CD4-positive, CD25-positive, alpha-beta regulatory T cell (primary cell): Measurements from ENCODE around the gene HINT2. TPM values are rescaled to one million over a fixed set of nuclear protein-coding genes. Genes with fewer than 3 reads are reported as not detected.

Experiments
- ATAC-seq, 2 donors: fragments of 150-1000 bp; cut with Tn5 transposase; one replicate each; pipeline ENCODE4 v1.10.0; 2021; ENCODE audit warnings: low read depth in 2 of 2, moderate number of reproducible peaks in 2 of 2, moderate library complexity in 1 of 2
- DNase-seq, 3 donors: peaks; one replicate each; pipeline versions ENCODE4 v3.0.0 to v3.0.0-alpha.2; 2012 to 2022; ENCODE audit warnings: mixed read lengths in 1 of 3
- H3K27ac ChIP-seq: one replicate; pipeline ENCODE4 v1.7.0; 2013; ENCODE audit warnings: mild to moderate bottlenecking, low read length; ENCODE audit not compliant: insufficient read depth, poor library complexity, severe bottlenecking
- H3K27me3 ChIP-seq: one replicate; pipeline ENCODE4 v1.7.0; 2013; ENCODE audit warnings: low read length; ENCODE audit not compliant: control insufficient read depth, insufficient read depth
- H3K36me3 ChIP-seq: one replicate; pipeline ENCODE4 v1.7.0; 2013; ENCODE audit warnings: mild to moderate bottlenecking, low read length, moderate library complexity; ENCODE audit not compliant: control insufficient read depth, insufficient read depth
- H3K4me1 ChIP-seq: 2 replicates; pipeline ENCODE4 v1.7.0; 2013; ENCODE audit warnings: mild to moderate bottlenecking, low read length; ENCODE audit not compliant: insufficient read depth, control insufficient read depth, poor library complexity, severe bottlenecking
- H3K4me3 ChIP-seq: one replicate; pipeline ENCODE4 v1.7.0; 2013; ENCODE audit warnings: low read depth, mild to moderate bottlenecking, low read length, moderate library complexity
- H3K9me3 ChIP-seq, 2 experiments: 1 replicate in 1 of 2; 2 replicates in 1 of 2; pipeline ENCODE4 v1.7.0; 2013; ENCODE audit warnings: low read length in 2 of 2, mild to moderate bottlenecking in 1 of 2, moderate library complexity in 1 of 2; ENCODE audit not compliant: control insufficient read depth in 2 of 2
- H3K27ac Mint-ChIP-seq, 3 donors: one replicate each; pipeline ENCODE4 v1.8.0; 2020 to 2022; ENCODE audit warnings: mild to moderate bottlenecking in 3 of 3, mixed read lengths in 3 of 3, moderate library complexity in 2 of 3
- H3K27me3 Mint-ChIP-seq: one replicate; pipeline ENCODE4 v1.8.0; 2022; ENCODE audit warnings: mild to moderate bottlenecking, mixed read lengths
- H3K36me3 Mint-ChIP-seq: one replicate; pipeline ENCODE4 v1.8.0; 2020; ENCODE audit warnings: mixed read lengths
- H3K4me1 Mint-ChIP-seq, 4 donors: one replicate each; pipeline ENCODE4 v1.8.0; 2020 to 2022; ENCODE audit warnings: mixed read lengths in 4 of 4, mild to moderate bottlenecking in 1 of 4
- H3K4me3 Mint-ChIP-seq, 4 donors: one replicate each; pipeline ENCODE4 v1.8.0; 2020 to 2022; ENCODE audit warnings: mild to moderate bottlenecking in 4 of 4, mixed read lengths in 4 of 4, moderate library complexity in 3 of 4
- H3K9me3 Mint-ChIP-seq, 7 donors: one replicate each; pipeline ENCODE4 v1.8.0; 2020 to 2022; ENCODE audit warnings: mixed read lengths in 7 of 7, mild to moderate bottlenecking in 3 of 7, moderate library complexity in 2 of 7
- polyA plus RNA-seq, 4 donors: library from polyadenylated mRNA; unstranded; fragments of 300-500 nt; fragmentation: Illumina TruSeq; gene quantifications; one replicate each; pipeline ENCODE4 v1.2.3, GENCODE V29; 2021
- total RNA-seq: library from RNA; stranded (reverse); gene quantifications from one replicate; pipeline ENCODE4 v1.2.3, GENCODE V29; 2022

Gene HINT2
- total and polyA plus RNA-seq, 5 donors from 2014 or later = 21.7 to 105 (median 77.4) TPM

- H3K36me3 ChIP-seq = no peaks in the 10 kb centered on the region
Observed at GRCh38 chr9:35829084-35829763, 14.4 kb upstream of the HINT2 start, which contains the start of gene TMEM8B. Gene TMEM8B, plus strand, starts transcription at chr9:35829228. Its CDS starts 220 bp downstream, at chr9:35829448.

GRCh38 chr9:35828716-35829083, 13.9 kb upstream of the HINT2 start, which contains the start of gene FAM221B:
Gene FAM221B, minus strand, starts transcription at chr9:35828732. Its CDS starts 2,571 bp downstream, at chr9:35826161.
- peak within 1 kb of the TSS; percentile 48 to 98 (median 94) for H3K27ac Mint-ChIP-seq
- H3K9me3 Mint-ChIP-seq = no peaks in the 10 kb centered on the region
- Histone ChIP-seq H3K4me3 (peak within 1 kb of the TSS; percentile 81), H3K27me3 (no peaks in the 10 kb centered on the region), H3K9me3 (no peaks in the 10 kb centered on the region), H3K4me1 (peaks cover 15% of the 10 kb centered on the region), H3K27ac (peak within 1 kb of the TSS; percentile 59), H3K36me3 (no peaks in the 10 kb centered on the region)
- H3K4me3 Mint-ChIP-seq = peak within 1 kb of the TSS; percentile 95 to 100 (median 96)
- no peaks in the 10 kb centered on the region for H3K27me3 Mint-ChIP-seq
- H3K4me1 Mint-ChIP-seq = peaks cover 5 to 36% (median 25%) of the 10 kb centered on the region in 4 donors
- peak in 1 of 2 donors; percentile 1 for ATAC-seq
- H3K36me3 Mint-ChIP-seq = no peaks in the 10 kb centered on the region
- no peak for DNase-seq

More at GRCh38 chr9:35829084-35829763, 14.4 kb upstream of the HINT2 start, which contains the start of gene TMEM8B:
- Mint-ChIP-seq H3K27me3 (no peaks in the 10 kb centered on the region), H3K4me3 (peak within 1 kb of the TSS; percentile 95 to 100 (median 96)), H3K9me3 (no peaks in the 10 kb centered on the region), H3K27ac (peak within 1 kb of the TSS; percentile 82 to 98 (median 94)), H3K36me3 (no peaks in the 10 kb centered on the region), H3K4me1 (peaks cover 5 to 36% (median 25%) of the 10 kb centered on the region in 4 donors)
- peak; percentile 88 to 95 (median 92) for DNase-seq
- Histone ChIP-seq H3K9me3 (no peaks in the 10 kb centered on the region), H3K4me1 (peaks cover 15% of the 10 kb centered on the region), H3K27ac (peak within 1 kb of the TSS; percentile 59), H3K27me3 (no peaks in the 10 kb centered on the region), H3K4me3 (peak within 1 kb of the TSS; percentile 81)
- peak; percentile 93 to 94 for ATAC-seq

- no peak for ATAC-seq
- Mint-ChIP-seq H3K9me3 (no peaks in the 10 kb centered on the region), H3K4me3 (peak overlapping the region in 3 of 4 donors; percentile 80 to 96 (median 95)), H3K4me1 (peaks cover 5 to 36% (median 25%) of the 10 kb centered on the region in 4 donors), H3K36me3 (no peaks in the 10 kb centered on the region), H3K27me3 (no peaks in the 10 kb centered on the region), H3K27ac (no peak overlapping the region)
- H3K4me1 ChIP-seq = peaks cover 15% of the 10 kb centered on the region
- no peaks in the 10 kb centered on the region for H3K27me3 ChIP-seq
- H3K36me3 ChIP-seq = no peaks in the 10 kb centered on the region
- no peak for DNase-seq
- H3K9me3 ChIP-seq = no peaks in the 10 kb centered on the region
- H3K4me3 ChIP-seq = no peak overlapping the region
- H3K27ac ChIP-seq = no peak overlapping the region
Observed at GRCh38 chr9:35827486-35827885, 12.6 kb upstream of the HINT2 start.

GRCh38 chr9:35826071-35826701, 11.3 kb upstream of the HINT2 start:
- peak overlapping the region; percentile 15 to 72 (median 63) for H3K4me3 Mint-ChIP-seq
- H3K4me1 Mint-ChIP-seq = peaks cover 5 to 32% (median 24%) of the 10 kb centered on the region in 4 donors
- no peaks in the 10 kb centered on the region for H3K27me3 Mint-ChIP-seq
- peak overlapping the region in 1 of 3 donors; percentile 47 for H3K27ac Mint-ChIP-seq
- no peaks in the 10 kb centered on the region for H3K9me3 Mint-ChIP-seq
- Histone ChIP-seq H3K27ac (no peak overlapping the region), H3K4me3 (no peak overlapping the region), H3K36me3 (no peaks in the 10 kb centered on the region), H3K27me3 (no peaks in the 10 kb centered on the region), H3K4me1 (peaks cover 15% of the 10 kb centered on the region), H3K9me3 (no peaks in the 10 kb centered on the region)
- DNase-seq (peak; percentile 11 to 69 (median 57)), ATAC-seq (peak; percentile 27 to 29)
- H3K36me3 Mint-ChIP-seq = no peaks in the 10 kb centered on the region

GRCh38 chr9:35822926-35823325, 8.1 kb upstream of the HINT2 start:
- ATAC-seq (no peak), DNase-seq (no peak)
- Histone ChIP-seq H3K27ac (no peak overlapping the region), H3K36me3 (no peaks in the 10 kb centered on the region), H3K4me1 (no peaks in the 10 kb centered on the region), H3K9me3 (no peaks in the 10 kb centered on the region), H3K4me3 (no peak overlapping the region), H3K27me3 (no peaks in the 10 kb centered on the region)
- Mint-ChIP-seq H3K27ac (peak overlapping the region in 1 of 3 donors; percentile 26), H3K4me1 (peaks cover 2 to 13% (median 5%) of the 10 kb centered on the region in 4 donors), H3K4me3 (no peak overlapping the region), H3K27me3 (no peaks in the 10 kb centered on the region), H3K9me3 (no peaks in the 10 kb centered on the region), H3K36me3 (no peaks in the 10 kb centered on the region)

- no peak overlapping the region for H3K4me3 ChIP-seq
Observed at GRCh38 chr9:35820076-35820475, 5.2 kb upstream of the HINT2 start.

GRCh38 chr9:35818341-35818740, 3.5 kb upstream of the HINT2 start:
- peaks cover 7 to 20% (median 15%) of the 10 kb centered on the region in 4 donors for H3K4me1 Mint-ChIP-seq

More at GRCh38 chr9:35820076-35820475, 5.2 kb upstream of the HINT2 start:
- H3K27ac ChIP-seq = no peak overlapping the region
- peaks cover 6% of the 10 kb centered on the region for H3K27me3 Mint-ChIP-seq
- peaks cover 3 to 7% (median 6%) of the 10 kb centered on the region in 4 donors for H3K4me1 Mint-ChIP-seq
- no peak for DNase-seq
- ATAC-seq = no peak
- no peaks in the 10 kb centered on the region for H3K36me3 ChIP-seq
- H3K27me3 ChIP-seq = peaks cover 3% of the 10 kb centered on the region
- peaks cover 0 to 2% (median 0%) of the 10 kb centered on the region in 7 donors for H3K9me3 Mint-ChIP-seq
- no peaks in the 10 kb centered on the region for H3K9me3 ChIP-seq
- no peaks in the 10 kb centered on the region for H3K4me1 ChIP-seq
- H3K36me3 Mint-ChIP-seq = no peaks in the 10 kb centered on the region
- no peak overlapping the region for H3K27ac Mint-ChIP-seq
- H3K4me3 Mint-ChIP-seq = no peak overlapping the region

More at GRCh38 chr9:35818341-35818740, 3.5 kb upstream of the HINT2 start:
- no peaks in the 10 kb centered on the region for H3K36me3 ChIP-seq
- H3K4me1 ChIP-seq = peaks cover 12% of the 10 kb centered on the region
- no peak overlapping the region for H3K4me3 ChIP-seq
- no peaks in the 10 kb centered on the region for H3K9me3 ChIP-seq
- Mint-ChIP-seq H3K9me3 (peaks cover 0 to 2% (median 0%) of the 10 kb centered on the region in 7 donors), H3K27ac (no peak overlapping the region), H3K36me3 (no peaks in the 10 kb centered on the region), H3K4me3 (peak overlapping the region in 1 of 4 donors; percentile 62), H3K27me3 (peaks cover 6% of the 10 kb centered on the region)
- H3K27me3 ChIP-seq = peaks cover 3% of the 10 kb centered on the region
- ATAC-seq (no peak), DNase-seq (no peak)
- no peak overlapping the region for H3K27ac ChIP-seq
